Left lobe of liver (tissue), 2 donors: ENCODE data around the gene TRIM69. TPM values are rescaled to one million over a fixed set of nuclear protein-coding genes. Genes with fewer than 3 reads are reported as not detected.
"Not testable (repeated sequence)": the region's sequence is repeated elsewhere in the genome, so short reads cannot be mapped to it uniquely, and the experiment has no call there.

Source experiments
- ATAC-seq: fragments of 200-7000 bp; cut with Tn5 transposase; one replicate; pipeline ENCODE4 v1.9.1; 2020; ENCODE audit warnings: mild to moderate bottlenecking, moderate library complexity
- DNase-seq: peaks from one replicate; pipeline ENCODE4 v3.0.0-alpha.2; 2020; ENCODE audit warnings: low spot score
- total RNA-seq: library from RNA; stranded (reverse); gene quantifications from one replicate; pipeline ENCODE4 v1.2.1, GENCODE V29; 2021
- donor health status: DM: no; HTN: no; CAD: no; lungs with moderate emphysema.
- donor health status: DM: no; HTN: yes; CAD: no.

The TRIM69 gene
- 5.2 TPM for total RNA-seq

GRCh38 chr15:44736181-44736765 is at the start of gene TRIM69:
TSS of gene TRIM69 (plus strand) at chr15:44736528. CDS start at chr15:44736705, 177 bp downstream.
- DNase-seq = no peak
- ATAC-seq = no peak

- not testable (repeated sequence) for ATAC-seq, DNase-seq
Measured at GRCh38 chr15:44689318-44689717, 47.0 kb upstream of the TRIM69 start.

GRCh38 chr15:44690245-44690644 is 46.1 kb upstream of the TRIM69 start:
- ATAC-seq = not testable (repeated sequence)

GRCh38 chr15:44692659-44693058 is 43.7 kb upstream of the TRIM69 start:
- DNase-seq (no peak), ATAC-seq (no peak)

More at GRCh38 chr15:44690245-44690644, 46.1 kb upstream of the TRIM69 start:
- not testable (repeated sequence) for DNase-seq

GRCh38 chr15:44694416-44694815 is 41.9 kb upstream of the TRIM69 start:
- DNase-seq (no peak), ATAC-seq (no peak)

GRCh38 chr15:44695294-44695693 is 41.0 kb upstream of the TRIM69 start:
- DNase-seq (no peak), ATAC-seq (no peak)

GRCh38 chr15:44697014-44697413 is 39.3 kb upstream of the TRIM69 start:
- DNase-seq = no peak
- ATAC-seq = no peak

- no peak for ATAC-seq
- DNase-seq = no peak
Measured at GRCh38 chr15:44698641-44699040, 37.7 kb upstream of the TRIM69 start.

GRCh38 chr15:44700676-44701075 is 35.7 kb upstream of the TRIM69 start:
- not testable (repeated sequence) for ATAC-seq, DNase-seq

- ATAC-seq (no peak), DNase-seq (no peak)
Measured at GRCh38 chr15:44705986-44706385, 30.3 kb upstream of the TRIM69 start.

GRCh38 chr15:44706401-44706800 is 29.9 kb upstream of the TRIM69 start:
- DNase-seq (no peak), ATAC-seq (no peak)

- ATAC-seq = no peak
- no peak for DNase-seq
Measured at GRCh38 chr15:44706946-44707636, 29.2 kb upstream of the TRIM69 start.

GRCh38 chr15:44710236-44711095 is 25.9 kb upstream of the TRIM69 start:
- ATAC-seq (no peak), DNase-seq (no peak)

- ATAC-seq = peak; percentile 92
- DNase-seq = peak; percentile 98
Measured at GRCh38 chr15:44711096-44711742, 25.1 kb upstream of the TRIM69 start, which contains the start of the genes B2M and PATL2. TSS of gene B2M (plus strand) at chr15:44711517. CDS start at chr15:44711547, 30 bp downstream. TSS of gene PATL2 (minus strand) at chr15:44711323. CDS start at chr15:44676490, 34,833 bp downstream.

- DNase-seq = peak; percentile 77
- peak; percentile 65 for ATAC-seq
Measured at GRCh38 chr15:44711743-44712345, 24.5 kb upstream of the TRIM69 start.

- ATAC-seq = peak; percentile 48
- peak; percentile 70 for DNase-seq
Measured at GRCh38 chr15:44712346-44713005, 23.9 kb upstream of the TRIM69 start.

- no peak for ATAC-seq
Measured at GRCh38 chr15:44713006-44713966, 23.0 kb upstream of the TRIM69 start.

GRCh38 chr15:44715142-44715796 is 21.1 kb upstream of the TRIM69 start:
- ATAC-seq = no peak
- no peak for DNase-seq

More at GRCh38 chr15:44713006-44713966, 23.0 kb upstream of the TRIM69 start:
- DNase-seq = no peak
